ENCODE measurements around the gene PTGES3.
"Not testable (repeated sequence)": the region's sequence is repeated elsewhere in the genome, so short reads cannot be mapped to it uniquely, and the experiment has no call there.

Gene PTGES3

GRCh38 chr12:56709759-56710376 lies 21.8 kb upstream of the PTGES3 start:
- DNase-seq (ENCODE audit: low spot score) (no peak), FAIRE-seq (no peak)

GRCh38 chr12:56704522-56704921 lies 16.4 kb upstream of the PTGES3 start:
- not testable (repeated sequence) for FAIRE-seq

DNA sequence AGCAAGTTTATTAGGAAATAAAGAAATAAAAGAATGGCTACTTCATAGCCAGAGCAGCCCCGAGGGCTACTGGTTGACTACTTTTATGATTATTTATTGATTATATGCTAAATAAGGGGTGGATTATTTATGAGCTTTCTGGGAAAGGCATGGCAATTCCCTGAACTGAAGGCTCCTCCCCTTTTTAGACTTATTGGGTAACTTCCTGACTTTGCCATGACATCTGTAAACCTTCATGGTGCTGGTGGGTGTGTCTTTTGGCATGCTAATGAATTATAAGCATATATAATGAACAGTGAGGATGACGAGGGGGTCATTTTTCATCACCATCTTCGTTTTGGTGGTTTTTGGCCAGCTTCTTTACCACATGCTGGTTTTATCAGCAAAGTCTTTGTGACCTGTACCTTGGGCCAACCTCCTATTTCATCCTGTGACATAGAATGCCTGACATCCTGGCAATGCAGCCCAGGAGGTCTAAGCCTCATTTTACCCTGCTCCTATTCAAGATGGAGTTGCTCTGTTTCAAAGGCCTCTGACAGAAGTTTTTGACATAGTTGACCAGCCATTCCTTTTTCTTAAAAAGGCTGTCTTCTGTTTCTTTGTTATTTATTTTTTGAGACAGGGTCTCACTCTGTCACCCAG lies 11.1 kb upstream of the PTGES3 start:
- DNase-seq (ENCODE audit: low spot score) (no peak), FAIRE-seq (no peak)

More at GRCh38 chr12:56704522-56704921, 16.4 kb upstream of the PTGES3 start:
- DNase-seq (ENCODE audit: low spot score): not testable (repeated sequence)

GRCh38 chr12:56695327-56696101 lies 7.4 kb upstream of the PTGES3 start:
- DNase-seq (ENCODE audit: low spot score): no peak
- no peak for FAIRE-seq

DNA sequence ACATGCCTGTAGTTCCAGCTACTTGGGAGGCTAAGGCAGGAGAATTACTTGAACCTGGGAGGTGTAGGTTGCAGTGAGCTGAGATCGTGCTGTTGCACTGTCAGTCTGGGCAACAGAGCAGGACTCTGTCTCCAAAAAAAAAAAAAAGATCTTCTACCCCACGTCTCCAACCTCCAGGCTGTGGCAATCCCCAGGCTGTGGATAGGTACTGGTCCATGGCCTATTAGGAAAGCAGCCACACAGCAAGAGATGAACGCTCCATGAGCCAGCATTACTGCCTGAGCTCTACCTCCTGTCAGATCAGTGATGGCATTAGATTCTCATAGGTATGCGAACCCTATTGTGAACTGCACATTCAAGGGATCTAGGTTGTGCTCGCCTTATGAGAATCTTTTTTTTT lies 6.1 kb upstream of the PTGES3 start:
- DNase-seq (ENCODE audit: low spot score) (no peak), FAIRE-seq (no peak)

DNA sequence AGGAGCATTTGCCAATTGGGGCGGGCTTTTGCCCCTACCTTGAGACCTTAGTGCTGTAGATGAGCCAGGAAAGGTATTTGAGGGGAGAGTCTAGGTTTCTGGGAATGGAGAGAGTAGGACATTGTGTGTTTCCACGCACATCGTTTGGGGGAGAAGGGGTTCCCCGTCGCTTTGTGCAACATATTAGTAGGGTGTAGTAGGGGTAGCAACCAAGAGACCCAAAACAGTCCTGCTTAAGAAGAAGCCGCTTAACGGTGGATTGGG lies 694 bp upstream of the PTGES3 start:
- FAIRE-seq (no peak), DNase-seq (ENCODE audit: low spot score) (no peak)

DNA sequence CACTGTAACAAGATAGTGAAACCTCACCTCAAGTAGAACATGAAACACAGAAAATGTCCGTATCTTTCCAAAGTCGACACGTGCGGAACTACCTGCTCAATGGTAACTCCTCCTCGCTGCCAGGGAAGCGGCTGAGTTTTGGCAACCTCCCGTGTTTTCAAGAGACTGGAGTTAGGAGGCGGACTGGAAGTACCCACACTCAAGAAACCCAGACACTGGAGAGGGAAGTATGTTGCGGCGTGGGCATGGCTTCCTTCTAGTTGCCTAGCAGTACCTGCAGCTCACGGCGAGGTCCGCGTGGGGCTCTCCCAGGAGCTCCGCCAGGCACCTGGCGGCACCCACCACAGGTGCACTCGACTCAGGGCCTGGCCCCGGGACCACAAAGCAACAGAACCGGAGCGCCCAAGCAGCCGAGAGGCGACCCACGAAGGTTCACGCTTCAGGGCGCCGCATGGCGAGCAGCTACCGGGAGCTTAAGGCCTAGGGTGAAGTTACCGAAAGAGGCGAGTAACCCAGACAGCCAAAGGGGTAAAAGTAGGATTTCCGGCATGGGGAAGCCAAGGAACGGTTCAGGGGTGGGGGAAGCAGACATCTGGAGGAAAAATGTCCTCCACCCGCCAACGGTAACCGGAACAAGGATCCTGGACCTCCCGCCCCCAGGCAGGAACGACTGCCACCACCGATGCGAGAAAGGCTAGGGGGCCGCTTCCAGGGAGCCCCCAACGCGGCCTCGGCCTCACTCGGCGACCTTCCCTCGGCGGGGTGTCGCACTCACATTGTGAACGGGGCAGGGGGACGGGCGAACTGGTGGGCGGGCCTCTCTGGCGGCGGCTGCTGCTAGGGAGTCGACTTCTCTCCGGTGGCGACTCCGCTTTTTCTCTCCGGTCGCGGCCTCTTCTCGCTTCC lies 608 bp downstream of the PTGES3 start:
- FAIRE-seq: no peak
- peak; percentile 13 for DNase-seq (ENCODE audit: low spot score)

DNA sequence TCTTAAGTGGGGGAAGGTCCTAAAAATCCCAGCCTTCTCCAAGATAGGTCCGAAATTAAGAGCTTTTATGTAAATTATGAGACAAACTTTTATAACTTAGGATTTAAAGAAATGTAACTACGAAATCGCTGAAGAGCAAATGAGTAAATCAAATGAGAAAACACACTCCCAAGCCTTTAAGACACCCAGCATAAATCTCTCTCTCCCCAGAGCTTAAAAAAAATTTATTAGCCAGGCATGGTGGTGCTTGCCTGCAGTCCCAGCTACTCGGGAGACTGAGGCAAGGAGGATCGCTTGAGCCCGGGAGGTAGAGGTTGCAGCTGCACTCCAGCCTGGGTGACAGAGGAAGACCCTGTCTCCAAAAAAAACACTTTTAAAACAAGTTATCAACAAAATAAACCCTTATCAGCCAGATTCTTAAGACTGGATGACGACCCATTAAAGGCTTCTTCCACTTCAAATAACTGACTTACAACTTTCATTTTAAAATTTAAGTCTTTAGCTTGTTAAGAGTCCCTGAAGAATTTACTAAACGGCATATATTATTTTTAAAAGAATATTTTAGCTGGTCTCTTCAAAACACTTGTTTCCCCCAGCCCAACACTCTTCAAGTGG lies 3.2 kb downstream of the PTGES3 start:
- FAIRE-seq (no peak), DNase-seq (ENCODE audit: low spot score) (no peak)

- FAIRE-seq (no peak), DNase-seq (ENCODE audit: low spot score) (no peak)
Measured at GRCh38 chr12:56682323-56682722, 5.8 kb downstream of the PTGES3 start.

DNA sequence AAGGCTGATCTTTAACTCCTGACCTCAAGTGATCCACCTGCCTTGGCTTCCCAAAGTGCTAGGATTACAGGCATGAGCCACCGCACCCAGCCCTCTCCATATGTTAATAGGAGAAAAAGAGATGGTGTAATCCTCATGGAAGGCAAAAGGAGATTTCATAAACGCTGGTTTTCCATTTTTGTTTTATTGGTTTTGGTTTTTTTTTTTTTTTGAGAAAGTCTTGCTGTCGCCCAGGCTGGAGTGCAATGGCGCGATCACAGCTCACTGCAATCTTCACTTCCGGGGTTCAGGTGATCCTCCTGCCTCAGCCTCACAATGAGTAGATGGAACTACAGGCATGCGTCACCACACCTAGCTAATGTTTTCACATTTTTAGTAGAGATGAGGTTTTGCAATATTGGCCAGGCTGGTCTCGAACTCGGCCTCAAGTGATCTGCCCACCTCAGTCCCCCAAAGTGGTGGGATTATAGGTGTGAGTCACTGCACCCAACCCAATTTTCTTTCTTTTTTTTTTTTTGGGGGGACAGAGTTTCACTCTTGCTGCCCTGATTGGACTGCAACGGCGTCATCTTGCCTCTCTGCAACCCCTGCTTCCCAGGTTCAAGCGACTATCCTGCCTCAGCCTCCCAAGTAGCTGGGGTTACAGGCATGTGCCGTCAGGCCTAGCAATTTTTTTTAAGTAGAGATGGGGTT lies 8.1 kb downstream of the PTGES3 start:
- DNase-seq (ENCODE audit: low spot score): no peak
- no peak for FAIRE-seq

DNA sequence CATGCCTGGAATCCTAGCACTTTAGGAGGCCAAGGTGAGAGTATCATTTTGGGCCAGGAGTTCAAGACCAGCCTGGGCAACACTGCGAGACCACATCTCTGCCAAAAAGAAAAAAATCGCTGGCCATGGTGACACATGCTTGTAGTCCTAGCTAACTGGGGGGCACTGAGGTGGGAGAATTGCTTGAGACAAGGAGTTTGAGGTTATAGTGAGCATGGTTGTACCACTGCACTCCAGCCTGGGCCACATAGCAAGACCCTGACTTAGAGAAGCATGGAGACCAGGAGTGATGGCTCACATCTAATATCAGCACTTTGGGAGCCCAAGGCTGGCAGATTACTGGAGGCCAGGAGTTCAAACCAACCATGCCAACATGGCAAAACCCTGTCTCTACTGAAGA lies 9.2 kb downstream of the PTGES3 start:
- FAIRE-seq (no peak), DNase-seq (ENCODE audit: low spot score) (no peak)

DNA sequence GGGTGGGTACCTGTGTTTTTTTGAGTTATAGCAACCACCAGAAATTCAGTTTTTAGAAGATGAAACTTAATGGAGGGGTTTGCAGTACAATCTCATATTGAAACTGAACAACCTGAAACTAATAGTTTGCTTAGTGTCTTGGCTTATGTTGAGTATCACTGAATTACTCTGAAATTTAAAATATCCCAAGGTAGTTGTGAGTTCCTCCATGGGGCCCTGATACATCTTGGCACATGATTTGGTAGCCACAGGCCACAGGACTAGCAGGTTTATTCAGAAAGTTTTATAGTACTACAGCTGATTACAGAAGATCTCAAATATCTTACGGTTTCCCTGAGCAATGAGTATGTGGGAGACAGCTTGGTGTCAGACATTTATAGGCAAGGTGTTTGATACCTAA lies 10.4 kb downstream of the PTGES3 start:
- FAIRE-seq: no peak
- DNase-seq (ENCODE audit: low spot score): no peak

DNA sequence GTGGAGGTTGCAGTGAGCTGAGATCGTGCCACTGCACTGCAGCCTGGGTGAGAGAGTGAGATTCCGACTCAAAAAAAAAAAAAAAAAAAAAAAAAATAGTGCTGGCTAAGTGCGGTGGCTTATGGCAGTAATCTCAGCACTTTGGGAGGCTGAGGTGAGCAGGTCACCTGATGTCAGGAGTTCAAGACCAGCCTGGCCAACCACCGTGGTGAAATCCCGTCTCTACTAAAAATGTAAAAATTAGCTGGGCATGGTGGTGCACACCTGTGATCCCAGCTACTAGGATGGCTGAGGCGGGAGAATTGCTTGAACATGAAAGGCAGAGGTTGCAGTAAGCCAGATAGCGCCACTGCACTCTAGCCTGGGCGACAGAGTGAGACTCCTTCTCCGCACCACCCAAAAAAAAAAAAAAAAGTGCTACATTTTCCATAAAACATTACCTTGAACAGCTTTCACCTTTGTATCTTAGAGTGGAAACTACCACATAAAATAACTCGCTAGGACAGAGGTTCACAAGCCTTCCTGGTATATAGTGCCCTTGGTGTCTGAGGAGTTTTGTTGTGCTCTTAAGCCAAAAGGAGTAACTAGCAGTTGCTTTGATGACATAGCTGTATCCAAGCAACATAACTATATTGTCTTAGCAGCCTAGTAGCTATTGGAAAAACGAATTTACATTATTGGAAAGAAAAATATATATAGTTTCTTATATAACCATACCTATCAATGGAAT lies 11.1 kb downstream of the PTGES3 start:
- no peak for FAIRE-seq
- no peak for DNase-seq (ENCODE audit: low spot score)

DNA sequence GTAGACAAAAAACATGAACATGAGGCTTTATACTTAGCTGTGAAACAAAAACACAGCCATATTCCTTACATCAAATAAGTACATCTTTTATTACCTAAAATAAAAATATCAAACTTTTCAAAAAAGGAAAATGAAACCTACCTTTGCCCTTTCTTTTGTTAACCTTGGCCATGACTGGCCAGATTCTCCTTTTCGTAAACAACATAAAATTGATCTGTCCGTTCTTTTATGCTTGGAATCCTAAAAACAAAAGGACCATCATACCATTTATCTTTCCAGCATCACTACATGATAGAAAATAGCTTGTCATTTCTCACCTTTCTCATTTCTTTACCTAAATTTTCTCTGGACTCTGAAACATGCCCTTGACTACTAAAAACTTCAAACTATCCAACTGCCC lies 16.5 kb downstream of the PTGES3 start:
- DNase-seq (ENCODE audit: low spot score) (no peak), FAIRE-seq (no peak)

- DNase-seq (ENCODE audit: low spot score): no peak
- no peak for FAIRE-seq
Measured at GRCh38 chr12:56670836-56671235, 17.2 kb downstream of the PTGES3 start.

DNA sequence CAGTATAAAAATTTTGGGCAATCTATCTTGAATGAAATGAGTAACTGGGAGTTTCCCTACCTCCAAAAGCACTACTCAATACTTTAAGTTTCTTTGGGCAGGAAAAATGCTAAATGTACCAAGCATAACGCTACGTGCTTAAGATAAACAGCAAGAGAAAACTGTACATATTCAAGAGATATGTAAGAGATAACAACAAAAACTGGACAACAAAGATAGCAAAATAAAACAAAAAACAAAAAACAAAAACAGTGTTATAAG lies 20.0 kb downstream of the PTGES3 start:
- DNase-seq (ENCODE audit: low spot score): no peak
- no peak for FAIRE-seq

DNA sequence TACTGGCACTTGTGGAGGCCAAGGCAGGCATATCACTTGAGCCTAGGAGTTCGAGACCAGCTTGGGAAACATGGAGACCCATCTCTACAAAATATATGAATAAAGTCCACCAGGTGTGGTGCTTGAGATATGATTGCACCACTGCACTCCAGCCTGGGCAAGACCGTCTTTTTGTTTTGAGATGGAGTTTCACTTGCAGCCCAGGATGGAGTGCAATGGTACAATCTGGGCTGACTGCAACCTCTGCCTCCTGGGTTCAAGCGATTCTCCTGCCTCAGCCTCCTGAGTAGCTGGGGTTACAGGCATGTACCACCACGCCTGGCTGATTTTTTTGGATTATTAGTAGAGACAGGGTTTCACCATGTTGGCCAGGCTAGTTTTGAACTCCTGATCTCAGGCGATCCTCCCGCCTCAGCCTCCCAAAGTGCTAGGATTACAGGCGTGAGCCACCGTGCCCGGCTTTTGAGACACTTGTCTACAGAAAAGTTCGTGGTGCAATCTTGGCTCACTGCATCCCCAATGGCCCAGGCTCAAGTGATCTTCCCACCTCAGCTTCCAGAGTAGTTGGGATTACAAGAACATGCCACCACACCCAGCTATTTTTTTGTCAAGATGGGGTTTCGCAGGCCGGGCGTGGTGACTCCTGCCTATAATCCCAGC lies 26.0 kb downstream of the PTGES3 start:
- FAIRE-seq: no peak
- DNase-seq (ENCODE audit: low spot score): no peak

DNA sequence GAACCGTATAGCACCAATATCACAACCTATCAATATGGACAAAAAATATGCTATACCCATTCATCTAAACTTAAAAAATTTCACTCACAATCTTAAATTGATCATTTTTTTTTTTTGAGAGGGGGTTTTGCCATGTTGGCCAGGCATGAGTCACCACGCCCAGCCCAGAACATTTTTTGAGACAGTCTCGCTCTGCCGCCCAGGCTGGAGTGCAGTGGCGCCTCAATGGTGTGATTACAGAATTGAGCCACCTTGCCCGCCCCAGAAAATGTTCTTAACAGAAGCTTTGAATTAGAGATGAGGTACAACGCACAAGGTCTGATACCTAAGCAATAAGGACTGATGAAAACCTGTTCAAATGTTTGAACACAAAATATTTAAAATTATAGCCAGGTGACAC lies 26.5 kb downstream of the PTGES3 start:
- FAIRE-seq: no peak
- no peak for DNase-seq (ENCODE audit: low spot score)

GRCh38 chr12:56658921-56659320 lies 29.2 kb downstream of the PTGES3 start:
- FAIRE-seq (no peak), DNase-seq (ENCODE audit: low spot score) (no peak)
